Neural crest cell (in vitro differentiated cells): ENCODE results near the gene NAA20. TPM values are rescaled to one million over a fixed set of nuclear protein-coding genes. Genes with fewer than 3 reads are reported as not detected.

Source experiments
- DNase-seq: peaks from one replicate; pipeline ENCODE4 v3.0.0; 2021; ENCODE audit warnings: low read depth, mixed read lengths, low spot score
- H3K27ac Mint-ChIP-seq: one replicate; pipeline ENCODE4 v1.8.0; 2021; ENCODE audit warnings: mild to moderate bottlenecking, mixed read lengths; ENCODE audit not compliant: unreplicated experiment
- H3K27me3 Mint-ChIP-seq: 2 replicates; pipeline ENCODE4 v1.8.0; 2021; ENCODE audit warnings: low read depth, mild to moderate bottlenecking, mixed read lengths
- H3K36me3 Mint-ChIP-seq: 2 replicates; pipeline ENCODE4 v1.8.0; 2021; ENCODE audit warnings: low read depth, mild to moderate bottlenecking, mixed read lengths
- H3K4me1 Mint-ChIP-seq: 2 replicates; pipeline ENCODE4 v1.8.0; 2021; ENCODE audit warnings: mixed read lengths
- H3K4me3 Mint-ChIP-seq: one replicate; pipeline ENCODE4 v1.8.0; 2021; ENCODE audit warnings: mild to moderate bottlenecking, mixed read lengths
- H3K9me3 Mint-ChIP-seq: 2 replicates; pipeline ENCODE4 v1.8.0; 2021; ENCODE audit warnings: mixed read lengths
- CTCF ChIP-seq: fragments of 200-600 bp; sonication (generic); conservative IDR thresholded peaks from 2 replicates; pipeline ENCODE4 v1.5.0; 2021; ENCODE audit warnings: antibody characterized with exemption, mild to moderate bottlenecking
- total RNA-seq: library from RNA; stranded (reverse); gene quantifications from 2 replicates; pipeline ENCODE4 v1.2.1, GENCODE V29; 2021

NAA20 gene
- total RNA-seq, 1 donor from 2014 or later: 38.2 TPM

- H3K4me3 Mint-ChIP-seq: peak overlapping the region; percentile 9
- H3K27me3 Mint-ChIP-seq: peaks cover 4% of the 10 kb centered on the region
- peaks cover 10% of the 10 kb centered on the region for H3K4me1 Mint-ChIP-seq
- no peak for TF ChIP-seq CTCF
- H3K9me3 Mint-ChIP-seq: no peaks in the 10 kb centered on the region
- DNase-seq: no peak
- no peak overlapping the region for H3K27ac Mint-ChIP-seq
- no peaks in the 10 kb centered on the region for H3K36me3 Mint-ChIP-seq
These were observed 4.6 kb upstream of the NAA20 start for GRCh38 chr20:20012541-20012940.

- Mint-ChIP-seq H3K4me3 (peak overlapping the region; percentile 28), H3K4me1 (peaks cover 26% of the 10 kb centered on the region), H3K36me3 (no peaks in the 10 kb centered on the region), H3K27me3 (peaks cover 4% of the 10 kb centered on the region), H3K9me3 (no peaks in the 10 kb centered on the region), H3K27ac (no peak overlapping the region)
- no peak for DNase-seq
- no peak for TF ChIP-seq CTCF
These were observed 2.5 kb upstream of the NAA20 start for GRCh38 chr20:20014659-20015058.

GRCh38 chr20:20017844-20018185, 653 bp downstream of the NAA20 start:
- H3K4me1 Mint-ChIP-seq: peaks cover 33% of the 10 kb centered on the region
- no peak overlapping the region for H3K27ac Mint-ChIP-seq
- H3K4me3 Mint-ChIP-seq: peak overlapping the region; percentile 82
- no peaks in the 10 kb centered on the region for H3K9me3 Mint-ChIP-seq
- no peak for DNase-seq
- no peak for TF ChIP-seq CTCF
- no peaks in the 10 kb centered on the region for H3K27me3 Mint-ChIP-seq
- H3K36me3 Mint-ChIP-seq: no peaks in the 10 kb centered on the region

DNA sequence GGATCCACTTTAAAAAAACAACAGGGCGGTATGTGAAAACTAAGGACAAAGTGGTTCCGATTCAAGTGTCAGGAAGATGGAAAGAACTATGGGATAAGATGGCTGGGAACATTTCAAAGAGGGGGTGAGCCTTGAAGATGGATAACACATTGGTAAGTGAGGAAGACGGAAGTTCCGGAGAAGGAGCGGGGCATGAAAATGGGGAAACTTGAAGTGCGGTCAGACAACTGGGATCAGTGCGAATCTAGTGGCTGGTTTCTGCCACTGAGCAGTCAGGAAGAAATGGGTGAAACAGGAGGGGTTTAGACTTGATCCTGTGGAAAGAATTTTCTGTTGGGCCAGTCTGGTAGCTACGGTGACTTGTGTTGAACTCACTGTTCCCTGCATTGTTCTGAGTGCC, 1.2 kb downstream of the NAA20 start:
- DNase-seq: no peak
- no peaks in the 10 kb centered on the region for H3K27me3 Mint-ChIP-seq
- no peak for TF ChIP-seq CTCF
- H3K9me3 Mint-ChIP-seq: no peaks in the 10 kb centered on the region
- no peak overlapping the region for H3K27ac Mint-ChIP-seq
- H3K4me3 Mint-ChIP-seq: peak overlapping the region; percentile 82
- H3K36me3 Mint-ChIP-seq: no peaks in the 10 kb centered on the region
- H3K4me1 Mint-ChIP-seq: peaks cover 33% of the 10 kb centered on the region

- Mint-ChIP-seq H3K27me3 (no peaks in the 10 kb centered on the region), H3K4me3 (peak overlapping the region; percentile 82), H3K27ac (no peak overlapping the region)
These were observed 2.0 kb downstream of the NAA20 start for GRCh38 chr20:20019123-20019522.

More at GRCh38 chr20:20019123-20019522, 2.0 kb downstream of the NAA20 start:
- H3K36me3 Mint-ChIP-seq: no peaks in the 10 kb centered on the region
- no peaks in the 10 kb centered on the region for H3K9me3 Mint-ChIP-seq
- no peak for TF ChIP-seq CTCF
- DNase-seq: no peak
- H3K4me1 Mint-ChIP-seq: peaks cover 33% of the 10 kb centered on the region
